Measurements from ENCODE around the gene HIF3A.
"Not testable (repeated sequence)": the region's sequence is repeated elsewhere in the genome, so short reads cannot be mapped to it uniquely, and the experiment has no call there.

The HIF3A gene

GRCh38 chr19:46295401-46296201 lies 1.2 kb upstream of the HIF3A start:
- DNase-seq = no peak

GRCh38 chr19:46296202-46296480 lies 701 bp upstream of the HIF3A start:
- DNase-seq = no peak

- no peak for DNase-seq
These were observed 1.0 kb downstream of the HIF3A start for GRCh38 chr19:46297700-46298478.

GRCh38 chr19:46298479-46299003 lies 1.7 kb downstream of the HIF3A start:
- DNase-seq = no peak

GRCh38 chr19:46299004-46299509 lies 2.2 kb downstream of the HIF3A start:
- no peak for DNase-seq

GRCh38 chr19:46299695-46300094 lies 2.9 kb downstream of the HIF3A start:
- no peak for DNase-seq

- DNase-seq = no peak
These were observed 6.5 kb downstream of the HIF3A start for GRCh38 chr19:46303322-46303690.

GRCh38 chr19:46303691-46304397 lies 7.0 kb downstream of the HIF3A start:
- DNase-seq = no peak

GRCh38 chr19:46306501-46306900 lies 9.7 kb downstream of the HIF3A start:
- no peak for DNase-seq

- no peak for DNase-seq
These were observed 11.7 kb downstream of the HIF3A start for GRCh38 chr19:46308510-46308909.

- DNase-seq = no peak
These were observed 12.2 kb downstream of the HIF3A start for GRCh38 chr19:46309056-46309455.

- DNase-seq = no peak
These were observed 14.6 kb downstream of the HIF3A start for GRCh38 chr19:46311444-46311843.

GRCh38 chr19:46313540-46314469 lies 17.0 kb downstream of the HIF3A start:
- not testable (repeated sequence) for DNase-seq

GRCh38 chr19:46317339-46317738 lies 20.5 kb downstream of the HIF3A start:
- DNase-seq = no peak

GRCh38 chr19:46319613-46320012 lies 22.8 kb downstream of the HIF3A start:
- no peak for DNase-seq

GRCh38 chr19:46320559-46320958 lies 23.7 kb downstream of the HIF3A start:
- DNase-seq = no peak

- DNase-seq = no peak
These were observed 24.8 kb downstream of the HIF3A start for GRCh38 chr19:46321653-46322052.

GRCh38 chr19:46323227-46323626 lies 26.4 kb downstream of the HIF3A start:
- not testable (repeated sequence) for DNase-seq

- no peak for DNase-seq
These were observed 27.4 kb downstream of the HIF3A start for GRCh38 chr19:46324277-46324676.

GRCh38 chr19:46326608-46327007 lies 29.8 kb downstream of the HIF3A start:
- no peak for DNase-seq

GRCh38 chr19:46328079-46328478 lies 31.2 kb downstream of the HIF3A start:
- DNase-seq = no peak

GRCh38 chr19:46330319-46330918 lies 33.6 kb downstream of the HIF3A start:
- DNase-seq = no peak

Measured in T-helper 9 cell (primary cell).